GM21786 (cell line): ENCODE results near the gene MCM5.

ENCODE experiments used
- ATAC-seq: cut with Tn5 transposase; IDR thresholded peaks from one replicate; pipeline ENCODE4 v1.9.1; 2021; ENCODE audit not compliant: unreplicated experiment

MCM5 gene

DNA sequence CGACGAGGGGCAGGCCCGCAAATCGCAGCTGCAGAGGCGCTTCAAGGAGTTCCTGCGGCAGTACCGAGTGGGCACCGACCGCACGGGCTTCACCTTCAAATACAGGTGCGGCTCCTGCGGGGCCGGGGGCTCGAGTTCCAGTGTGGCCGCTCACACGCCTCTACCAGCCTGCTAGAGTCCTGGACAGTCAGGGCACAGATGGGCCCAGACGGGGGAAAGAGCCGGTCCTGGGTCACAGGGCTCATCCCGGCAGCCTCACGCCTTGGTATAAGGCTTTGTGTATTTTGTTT is 506 bp downstream of the MCM5 start:
- peak; percentile 5 for ATAC-seq

DNA sequence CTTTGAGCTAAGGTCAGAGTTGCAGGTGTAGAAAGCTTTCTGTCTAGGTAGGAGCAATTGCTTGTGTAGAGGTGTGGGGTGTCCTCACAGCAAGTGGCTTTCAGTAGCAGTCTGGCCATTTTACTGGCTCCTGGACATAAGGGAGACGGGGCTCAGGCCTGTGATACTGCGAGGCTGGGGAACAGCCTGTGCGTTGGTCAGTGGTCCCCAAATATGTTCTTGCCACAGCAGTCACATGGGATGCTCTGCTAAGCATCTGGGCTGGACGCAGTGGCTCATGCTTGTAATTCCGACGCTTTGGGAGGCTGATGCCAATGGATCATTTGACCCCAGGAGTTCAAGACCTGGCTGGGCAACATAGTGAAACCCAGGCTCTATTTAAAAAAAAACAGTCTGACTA is 1.9 kb downstream of the MCM5 start:
- no peak for ATAC-seq

- no peak for ATAC-seq
Measured at GRCh38 chr22:35403356-35403755, 3.4 kb downstream of the MCM5 start.

GRCh38 chr22:35404176-35404575 is 4.2 kb downstream of the MCM5 start:
- ATAC-seq: no peak

- ATAC-seq: no peak
Measured at GRCh38 chr22:35406443-35406842, 6.5 kb downstream of the MCM5 start.

GRCh38 chr22:35407362-35407761 is 7.4 kb downstream of the MCM5 start:
- no peak for ATAC-seq

DNA sequence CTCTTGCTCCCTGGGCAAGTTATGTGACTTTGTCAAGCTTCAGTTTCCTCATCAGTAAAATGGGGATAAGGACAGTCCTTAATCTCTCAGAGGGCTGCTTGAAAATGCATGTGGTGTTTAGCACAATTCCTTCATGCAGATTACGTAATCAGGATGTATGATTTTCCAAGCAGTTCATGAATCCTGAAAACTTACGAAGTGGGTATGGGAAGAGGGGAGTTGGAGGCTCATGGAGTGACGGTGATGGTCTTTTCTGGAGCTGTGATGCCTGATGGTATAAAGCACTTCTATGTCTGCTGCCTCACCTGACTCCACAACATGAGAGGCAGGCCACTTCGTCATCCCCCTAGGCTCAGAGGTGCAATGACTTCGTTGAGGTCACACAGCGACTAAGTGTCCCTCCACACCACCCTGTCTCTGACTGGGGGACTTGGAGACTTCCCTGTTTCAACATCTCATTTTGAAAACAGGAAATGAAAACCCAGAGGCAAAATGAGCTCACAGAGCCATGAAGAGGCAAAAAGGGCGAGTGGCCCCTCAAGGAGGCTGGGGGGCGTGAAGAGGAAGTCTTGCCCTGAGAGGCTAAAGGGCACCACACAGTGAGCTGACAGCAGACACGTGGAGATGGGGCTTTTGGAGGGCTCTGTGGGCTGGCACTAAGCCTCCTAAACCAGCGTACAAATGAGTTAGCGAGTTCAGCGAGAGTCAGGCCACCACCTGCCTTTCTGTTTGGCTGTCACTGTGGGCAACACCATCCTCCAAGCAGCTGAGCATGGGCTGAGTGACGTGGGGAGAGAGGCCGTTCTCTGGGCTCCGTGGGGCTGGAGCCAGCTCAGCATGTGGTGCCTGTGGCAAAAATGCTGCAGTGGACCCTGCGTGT is 10.1 kb downstream of the MCM5 start:
- ATAC-seq: peak; percentile 74

GRCh38 chr22:35410663-35411034 is 10.7 kb downstream of the MCM5 start:
- no peak for ATAC-seq

GRCh38 chr22:35411102-35411501 is 11.2 kb downstream of the MCM5 start:
- ATAC-seq: no peak

DNA sequence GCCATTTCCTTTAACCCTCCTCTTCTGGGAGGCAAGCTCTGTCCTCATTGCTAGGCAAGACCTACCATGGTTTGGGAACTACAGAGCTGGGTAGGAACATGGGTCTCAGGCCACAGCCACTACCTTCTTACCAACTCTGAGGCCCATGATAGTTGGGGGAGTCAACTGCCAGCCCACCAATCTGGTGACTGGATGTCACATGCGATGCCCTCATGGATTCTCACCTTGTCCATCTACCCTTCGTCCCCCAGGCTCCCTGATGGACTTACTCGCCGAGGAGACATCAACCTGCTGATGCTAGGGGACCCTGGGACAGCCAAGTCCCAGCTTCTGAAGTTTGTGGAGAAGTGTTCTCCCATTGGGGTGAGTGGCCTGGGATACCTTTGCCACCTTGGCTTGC is 13.7 kb downstream of the MCM5 start:
- ATAC-seq: no peak

DNA sequence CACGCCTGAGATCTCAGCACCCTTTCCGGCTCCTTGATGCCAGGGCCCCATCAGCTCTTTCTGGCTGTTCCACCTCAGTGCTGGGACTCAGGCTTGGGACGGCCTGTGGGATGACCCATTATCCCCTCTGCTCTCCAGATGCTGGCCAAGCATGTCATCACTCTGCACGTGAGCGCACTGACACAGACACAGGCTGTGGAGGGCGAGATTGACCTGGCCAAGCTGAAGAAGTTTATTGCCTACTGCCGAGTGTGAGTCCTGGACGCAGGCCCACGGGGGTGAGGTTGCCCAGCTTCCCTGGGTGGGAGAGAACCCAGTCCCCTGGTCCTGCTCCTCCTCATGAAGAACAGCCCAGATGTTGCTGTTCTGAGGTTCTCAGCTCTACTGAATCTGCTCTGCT is 17.7 kb downstream of the MCM5 start:
- no peak for ATAC-seq

GRCh38 chr22:35418088-35418487 is 18.1 kb downstream of the MCM5 start:
- ATAC-seq: no peak

- ATAC-seq: no peak
Measured at GRCh38 chr22:35418731-35419130, 18.8 kb downstream of the MCM5 start.

DNA sequence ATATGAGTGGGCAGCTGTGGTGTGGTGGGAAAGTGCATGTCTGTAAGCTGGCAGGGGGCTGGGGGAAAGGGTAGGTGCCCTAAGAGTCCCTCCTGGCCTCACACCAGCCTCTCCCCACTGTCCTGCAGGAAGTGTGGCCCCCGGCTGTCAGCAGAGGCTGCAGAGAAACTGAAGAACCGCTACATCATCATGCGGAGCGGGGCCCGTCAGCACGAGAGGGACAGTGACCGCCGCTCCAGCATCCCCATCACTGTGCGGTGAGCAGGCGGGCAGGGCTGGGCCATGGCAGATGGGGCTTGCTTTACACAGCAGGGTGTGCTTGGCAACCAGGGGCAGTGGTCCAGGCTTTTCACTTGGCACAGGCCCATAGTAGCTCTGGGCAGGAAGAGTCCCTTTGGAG is 19.8 kb downstream of the MCM5 start:
- no peak for ATAC-seq

DNA sequence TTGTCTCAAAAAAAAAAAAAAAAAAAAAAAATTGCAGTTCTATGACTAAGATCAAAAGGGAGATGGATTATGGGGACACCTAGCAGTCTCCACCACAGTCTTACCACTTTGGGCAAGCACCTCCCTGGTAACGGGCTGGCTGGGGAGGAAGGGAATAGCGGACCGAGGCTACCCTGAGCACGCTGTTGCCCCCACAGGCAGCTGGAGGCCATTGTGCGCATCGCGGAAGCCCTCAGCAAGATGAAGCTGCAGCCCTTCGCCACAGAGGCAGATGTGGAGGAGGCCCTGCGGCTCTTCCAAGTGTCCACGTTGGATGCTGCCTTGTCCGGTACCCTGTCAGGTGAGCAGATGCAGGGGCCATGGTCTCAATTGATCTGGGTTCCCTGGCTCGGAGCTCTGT is 21.2 kb downstream of the MCM5 start:
- no peak for ATAC-seq

GRCh38 chr22:35422145-35422544 is 22.2 kb downstream of the MCM5 start:
- no peak for ATAC-seq

DNA sequence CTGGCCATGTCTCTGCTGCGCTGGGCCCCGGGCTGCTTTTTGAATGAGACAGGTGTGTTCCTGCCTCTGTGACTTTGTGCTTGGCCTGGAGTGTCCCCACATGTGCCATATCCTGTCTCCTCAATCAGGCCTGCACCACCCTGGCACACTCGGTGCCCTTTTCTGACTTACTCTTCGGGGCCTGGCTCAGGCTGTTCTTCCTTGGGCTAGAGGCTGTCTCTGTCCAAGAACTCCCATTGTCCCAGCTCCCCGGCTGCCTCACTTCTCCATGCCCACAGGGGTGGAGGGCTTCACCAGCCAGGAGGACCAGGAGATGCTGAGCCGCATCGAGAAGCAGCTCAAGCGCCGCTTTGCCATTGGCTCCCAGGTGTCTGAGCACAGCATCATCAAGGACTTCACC is 23.0 kb downstream of the MCM5 start:
- ATAC-seq: no peak

DNA sequence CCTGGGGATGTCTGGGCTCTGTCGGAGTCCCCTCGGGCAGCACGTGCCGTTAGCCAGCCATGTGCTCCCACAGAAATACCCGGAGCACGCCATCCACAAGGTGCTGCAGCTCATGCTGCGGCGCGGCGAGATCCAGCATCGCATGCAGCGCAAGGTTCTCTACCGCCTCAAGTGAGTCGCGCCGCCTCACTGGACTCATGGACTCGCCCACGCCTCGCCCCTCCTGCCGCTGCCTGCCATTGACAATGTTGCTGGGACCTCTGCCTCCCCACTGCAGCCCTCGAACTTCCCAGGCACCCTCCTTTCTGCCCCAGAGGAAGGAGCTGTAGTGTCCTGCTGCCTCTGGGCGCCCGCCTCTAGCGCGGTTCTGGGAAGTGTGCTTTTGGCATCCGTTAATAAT is 24.1 kb downstream of the MCM5 start:
- ATAC-seq: no peak

DNA sequence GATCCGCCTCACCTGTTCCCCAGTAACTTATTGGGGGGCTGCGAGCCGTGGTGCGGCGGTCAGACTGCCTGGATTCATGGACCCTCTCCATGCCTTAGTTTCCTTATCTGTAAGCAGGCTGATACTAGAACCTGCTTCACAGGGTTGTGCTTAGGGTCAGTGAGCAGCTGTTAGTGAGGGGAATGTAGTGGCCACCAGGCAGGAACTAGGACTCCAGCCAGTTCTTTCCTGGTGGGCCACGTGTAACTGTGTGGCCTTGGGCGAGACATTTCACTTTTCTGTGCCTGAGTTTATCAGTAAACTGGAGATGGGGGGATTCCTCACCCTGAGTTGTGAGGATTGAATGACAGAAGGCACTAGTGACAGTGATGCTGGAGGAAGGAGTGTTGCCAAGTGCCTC is 24.8 kb downstream of the MCM5 start:
- ATAC-seq: no peak

DNA sequence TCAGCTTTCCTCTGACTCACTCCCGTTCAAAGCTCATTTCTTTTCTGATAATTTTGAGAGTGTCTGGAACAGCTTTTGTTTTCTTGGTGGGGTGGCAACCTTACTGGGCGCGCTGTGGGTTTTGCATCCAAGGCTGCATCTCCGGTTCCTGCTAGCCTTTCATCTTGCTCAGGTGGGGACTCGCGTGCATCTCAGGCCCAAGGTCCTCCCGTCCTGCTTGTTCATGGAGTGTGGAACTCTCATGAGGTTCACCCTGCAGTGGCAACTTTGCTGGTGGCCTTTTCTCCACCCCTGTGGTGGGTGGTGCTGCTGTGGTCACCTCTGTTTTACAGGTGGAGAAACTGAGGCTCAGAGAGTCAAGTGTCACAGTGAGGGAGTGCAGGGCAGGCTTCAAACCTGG is 25.6 kb downstream of the MCM5 start:
- ATAC-seq: no peak

DNA sequence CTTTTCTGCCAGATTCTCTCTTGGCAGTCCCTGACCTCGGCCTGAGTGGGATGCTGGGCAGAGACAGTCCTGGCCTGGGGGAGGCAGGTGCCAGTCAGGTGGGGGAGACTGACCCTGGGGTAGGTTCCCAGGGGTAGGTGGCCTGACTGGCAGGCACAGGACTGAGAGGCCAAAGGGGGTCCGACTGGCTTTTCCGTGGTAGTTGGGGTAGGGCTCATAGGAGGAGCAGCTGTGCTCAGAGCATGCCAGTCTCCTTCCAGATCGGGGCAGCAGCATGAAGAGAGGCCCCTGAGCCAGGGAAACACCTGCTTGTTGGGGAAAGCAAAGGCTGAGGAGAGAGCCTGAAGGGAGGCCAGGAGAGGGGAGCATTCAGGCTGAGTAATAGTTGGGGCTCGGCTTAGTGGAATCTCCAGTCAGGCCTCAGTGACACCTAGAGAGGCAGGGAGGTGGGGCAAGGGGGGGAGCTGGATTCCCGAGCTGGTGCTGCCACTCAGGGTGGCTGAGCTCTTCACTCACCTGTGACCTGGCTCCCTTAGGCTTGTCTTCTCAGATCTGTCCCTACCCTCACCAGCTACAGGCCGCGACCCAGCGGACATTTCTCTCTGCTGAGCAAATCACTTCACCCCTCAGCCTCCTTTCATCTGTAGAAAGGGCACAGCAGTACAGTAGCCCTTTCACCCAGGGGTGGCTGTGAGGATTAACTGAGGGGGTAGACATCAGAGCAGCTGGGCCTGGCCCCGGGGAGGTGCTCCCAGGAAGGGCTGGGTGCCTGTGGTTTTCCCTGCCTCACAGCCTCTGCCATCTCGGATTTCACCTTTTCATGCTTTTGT is 26.2 kb downstream of the MCM5 start:
- ATAC-seq: no peak

DNA sequence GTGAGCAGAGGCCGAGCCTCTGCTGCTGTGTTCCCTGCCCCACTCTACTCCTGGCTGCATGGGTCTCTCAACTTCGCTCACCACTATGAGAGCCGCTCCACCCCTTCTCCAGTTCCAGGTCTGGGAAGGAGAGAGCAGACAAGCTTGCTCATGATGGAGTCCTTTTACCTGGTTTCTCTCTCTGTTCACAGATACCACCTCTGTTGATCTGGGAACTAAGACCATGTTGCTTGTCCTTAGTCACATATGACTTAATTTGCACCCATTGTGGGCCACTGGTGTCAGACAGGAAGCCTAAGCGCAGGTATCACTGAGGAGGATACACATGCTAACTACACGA is 26.8 kb downstream of the MCM5 start:
- no peak for ATAC-seq

GRCh38 chr22:35430897-35431322 is 31.0 kb downstream of the MCM5 start:
- no peak for ATAC-seq
